IMR-90 (cell line): ENCODE data around the gene THAP12. TPM values are rescaled to one million over a fixed set of nuclear protein-coding genes. Genes with fewer than 3 reads are reported as not detected.

Experiments
- ATAC-seq: fragments of 200-7000 bp; cut with Tn5 transposase; 2 replicates; pipeline ENCODE4 v1.9.1; 2020; ENCODE audit warnings: low read depth, mild to moderate bottlenecking, moderate library complexity
- BruUV-seq: library from RNA; stranded (reverse); fragments of 400-500 nt; replicated peaks from 2 replicates; lab custom pipeline; 2021; lab: Mats Ljungman, UMichigan
- CTCF ChIA-PET: fragments of 300-600 bp; formaldehyde crosslinking; extraction: SDS; loops from one replicate; lab custom pipeline; 2021; ENCODE audit warnings: antibody characterized with exemption; lab: Yijun Ruan, JAX
- POLR2A ChIA-PET: fragments of 300-600 bp; sonication (Branson Sonifier 250); formaldehyde crosslinking; loops from one replicate; lab custom pipeline; 2022; ENCODE audit warnings: antibody characterized with exemption; ENCODE audit not compliant: unreplicated experiment; lab: Charles Lee
- DNase-seq: peaks from one replicate; pipeline ENCODE4 v3.0.0; 2013
- H2AFZ ChIP-seq: replicated peaks from 2 replicates; pipeline ENCODE3; 2013; ENCODE audit warnings: low read length, mild to moderate bottlenecking; ENCODE audit not compliant: poor library complexity
- H2AK5ac ChIP-seq: 2 replicates; pipeline ENCODE4 v1.6.1; 2013; ENCODE audit warnings: low read depth, low read length, inconsistent platforms
- H2AK9ac ChIP-seq: replicated peaks from 2 replicates; pipeline ENCODE3; 2013; ENCODE audit warnings: mild to moderate bottlenecking, low read depth, low read length, moderate library complexity; ENCODE audit not compliant: poor library complexity
- H2BK120ac ChIP-seq: 2 replicates; pipeline ENCODE4 v1.6.1; 2013; ENCODE audit warnings: low read depth, low read length, inconsistent platforms
- H2BK15ac ChIP-seq: 3 replicates; pipeline ENCODE4 v1.6.1; 2013; ENCODE audit warnings: low read depth, low read length, inconsistent platforms
- H2BK20ac ChIP-seq: 2 replicates; pipeline ENCODE4 v1.6.1; 2013; ENCODE audit warnings: low read depth, mild to moderate bottlenecking, inconsistent platforms, low read length, moderate library complexity
- H2BK5ac ChIP-seq: 2 replicates; pipeline ENCODE4 v1.6.1; 2013; ENCODE audit warnings: mild to moderate bottlenecking, low read depth, low read length, inconsistent platforms; ENCODE audit not compliant: poor library complexity, severe bottlenecking
- H3K14ac ChIP-seq: replicated peaks from 2 replicates; pipeline ENCODE4 v1.6.1; 2013; ENCODE audit warnings: low read depth, low read length, inconsistent platforms
- H3K18ac ChIP-seq: 2 replicates; pipeline ENCODE4 v1.6.1; 2013; ENCODE audit warnings: low read depth, low read length, control low read depth
- H3K23ac ChIP-seq: 2 replicates; pipeline ENCODE4 v1.6.1; 2013; ENCODE audit warnings: low read depth, low read length, inconsistent platforms
- H3K27ac ChIP-seq: 2 replicates; pipeline ENCODE4 v1.5.1; 2013; ENCODE audit warnings: mild to moderate bottlenecking, control low read depth, low read length; ENCODE audit not compliant: insufficient read depth
- H3K27me3 ChIP-seq: 2 replicates; pipeline ENCODE4 v1.6.1; 2013; ENCODE audit warnings: low read length; ENCODE audit not compliant: control insufficient read depth, insufficient read depth
- H3K36me3 ChIP-seq: 2 replicates; pipeline ENCODE4 v1.6.1; 2013; ENCODE audit warnings: low read length, mixed read lengths; ENCODE audit not compliant: control insufficient read depth, insufficient read depth
- H3K4ac ChIP-seq: 2 replicates; pipeline ENCODE4 v1.6.1; 2013; ENCODE audit warnings: low read depth, low read length, inconsistent platforms
- H3K4me1 ChIP-seq: 2 replicates; pipeline ENCODE4 v1.6.1; 2013; ENCODE audit warnings: low read length, mixed read lengths; ENCODE audit not compliant: control insufficient read depth, insufficient read depth
- H3K4me2 ChIP-seq: 2 replicates; pipeline ENCODE4 v1.6.1; 2013; ENCODE audit warnings: low read depth, mild to moderate bottlenecking, control low read depth, low read length, moderate library complexity
- H3K4me3 ChIP-seq: 2 replicates; pipeline ENCODE4 v1.5.1; 2013; ENCODE audit warnings: low read depth, mild to moderate bottlenecking, control low read depth, low read length, moderate library complexity; ENCODE audit not compliant: insufficient read depth
- H3K56ac ChIP-seq: 2 replicates; pipeline ENCODE4 v1.6.1; 2013; ENCODE audit warnings: low read length, inconsistent platforms; ENCODE audit not compliant: insufficient read depth; ENCODE audit errors: extremely low read depth
- H3K79me1 ChIP-seq, 2 experiments: 2 replicates each; pipeline ENCODE4 v1.6.1; 2013; ENCODE audit warnings: low read length in 2 of 2, inconsistent platforms in 1 of 2, low read depth in 1 of 2
- H3K9ac ChIP-seq: 2 replicates; pipeline ENCODE4 v1.6.1; 2013; ENCODE audit warnings: low read depth, low read length, control low read depth
- H3K9me1 ChIP-seq: 2 replicates; pipeline ENCODE4 v1.6.1; 2013; ENCODE audit warnings: low read length, inconsistent platforms; ENCODE audit not compliant: insufficient read depth
- H3K9me3 ChIP-seq: 2 replicates; pipeline ENCODE4 v1.6.1; 2013; ENCODE audit warnings: low read length; ENCODE audit not compliant: control insufficient read depth, insufficient read depth
- H4K20me1 ChIP-seq: 2 replicates; pipeline ENCODE4 v1.6.1; 2013; ENCODE audit warnings: low read length, inconsistent platforms; ENCODE audit not compliant: insufficient read depth
- H4K5ac ChIP-seq: 2 replicates; pipeline ENCODE4 v1.6.1; 2013; ENCODE audit warnings: mild to moderate bottlenecking, low read depth, low read length, control low read depth
- H4K8ac ChIP-seq, 2 experiments: 2 replicates each; pipeline ENCODE4 v1.6.1; 2013; ENCODE audit warnings: low read depth in 2 of 2, low read length in 2 of 2, control low read depth in 1 of 2, inconsistent platforms in 1 of 2
- H4K91ac ChIP-seq: 2 replicates; pipeline ENCODE4 v1.6.1; 2013; ENCODE audit warnings: low read depth, low read length, inconsistent platforms; ENCODE audit not compliant: insufficient read depth
- BHLHE40 ChIP-seq: fragments of 150-350 bp; IDR thresholded peaks from 2 replicates; pipeline ENCODE4 v1.6.1; 2016; ENCODE audit warnings: mild to moderate bottlenecking, low read depth, low read length
- CEBPB ChIP-seq: IDR thresholded peaks from 2 replicates; pipeline ENCODE4 v1.6.1; 2012; ENCODE audit warnings: low read depth, low read length, improper control_type of control experiment
- CHD1 ChIP-seq: IDR thresholded peaks from 2 replicates; pipeline ENCODE4 v1.6.1; 2012; ENCODE audit warnings: low read depth, low read length, improper control_type of control experiment
- ELK1 ChIP-seq: fragments of 150-350 bp; IDR thresholded peaks from 2 replicates; pipeline ENCODE4 v1.6.1; 2016; ENCODE audit warnings: low read depth, mild to moderate bottlenecking, low read length, moderate library complexity, borderline replicate concordance
- MAFK ChIP-seq: IDR thresholded peaks from 2 replicates; pipeline ENCODE4 v1.6.1; 2012; ENCODE audit warnings: low read depth, low read length, improper control_type of control experiment
- MAZ ChIP-seq: IDR thresholded peaks from 2 replicates; pipeline ENCODE4 v1.6.1; 2012; ENCODE audit warnings: low read depth, mild to moderate bottlenecking, low read length, improper control_type of control experiment, moderate library complexity, borderline replicate concordance
- POLR2A ChIP-seq: IDR thresholded peaks from 2 replicates; pipeline ENCODE4 v1.6.1; 2012; ENCODE audit warnings: mild to moderate bottlenecking, low read depth, low read length
- RCOR1 ChIP-seq: IDR thresholded peaks from 2 replicates; pipeline ENCODE4 v1.6.1; 2012; ENCODE audit warnings: mild to moderate bottlenecking, low read length, improper control_type of control experiment; ENCODE audit not compliant: insufficient replicate concordance
- RFX5 ChIP-seq: IDR thresholded peaks from 2 replicates; pipeline ENCODE4 v1.8.0; 2012; ENCODE audit warnings: low read depth, mild to moderate bottlenecking, low read length, moderate library complexity
- WGBS, 2 experiments: methylation state at CpG; one replicate each; pipeline versions ENCODE4 v1.1.5 to v1.1.7; 2013; ENCODE audit warnings: missing lambda C conversion rate in 2 of 2; ENCODE audit not compliant: insufficient read length in 1 of 2; ENCODE audit errors: extremely low coverage in 2 of 2; 5-methylcytosine and 5-hydroxymethylcytosine counted together
- dilution Hi-C: fragments of 300-500 bp; cut with HindIII; formaldehyde crosslinking; loops from one replicate; pipeline ENCODE4 v1.14.3; 2018; ENCODE audit warnings: low sequenced_read_pairs; ENCODE audit not compliant: unreplicated experiment
- in situ Hi-C: fragments of 300-500 bp; cut with MboI; formaldehyde crosslinking; loops from 3 replicates; pipeline ENCODE4 v1.14.3; 2019; ENCODE audit warnings: low sequenced_read_pairs, inconsistent platforms, mixed read lengths
- intact Hi-C: fragments of 100-400 bp; cut with micrococcal nuclease; formaldehyde crosslinking; loops from 2 replicates; pipeline ENCODE4 v1.10.0; 2022
- polyA plus RNA-seq, 3 experiments: library from polyadenylated mRNA; depleted of rRNA; stranded (reverse); fragments of >200 nt; gene quantifications; 2 replicates each; pipeline ENCODE4 v1.2.3, GENCODE V29; 2012; ENCODE audit warnings: low replicate concordance in 1 of 3
- total RNA-seq: library from RNA; depleted of rRNA; stranded (reverse); fragments of >200 nt; gene quantifications from 2 replicates; pipeline ENCODE4 v1.2.3, GENCODE V29; 2012
- TF ChIP-seq, protein P1 (sequence below): conservative IDR thresholded peaks from 2 replicates; pipeline ENCODE4 v1.5.1; 2012; ENCODE audit warnings: mild to moderate bottlenecking, low read depth, low read length, improper control_type of control experiment

The THAP12 gene
- total and polyA plus RNA-seq, 2 of the 4 experiments (the other 2 are of a cell fraction): 25.1 to 27.3 TPM

DNA sequence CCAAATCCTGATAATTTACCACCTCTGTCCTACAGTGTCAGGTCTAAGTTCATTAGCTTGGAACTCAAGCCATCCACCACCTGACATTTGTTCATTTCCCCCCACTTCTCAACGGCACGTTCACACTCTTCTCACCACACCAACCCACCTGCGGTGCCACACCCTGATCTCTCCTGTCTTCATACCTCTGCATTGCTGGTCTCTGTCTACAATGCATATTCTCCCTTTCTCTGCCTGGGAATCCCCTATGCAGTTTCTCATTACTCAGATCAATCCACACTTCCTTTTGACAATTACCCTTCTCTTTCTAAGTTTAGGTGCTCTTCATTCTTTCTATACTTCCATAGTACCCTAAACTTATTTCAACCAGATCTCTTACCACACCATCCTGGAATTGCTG is 43.4 kb upstream of the THAP12 start:
- no peak overlapping the region for H2BK20ac ChIP-seq
- no peak overlapping the region for H2AK9ac ChIP-seq
- no peak overlapping the region for H4K91ac ChIP-seq
- TF ChIP-seq RCOR1 (no peak), CEBPB (no peak), MAZ (no peak), RFX5 (no peak), CHD1 (no peak), MAFK (no peak), POLR2A (no peak), ELK1 (no peak), BHLHE40 (no peak)
- TF ChIP-seq, protein P1, sequence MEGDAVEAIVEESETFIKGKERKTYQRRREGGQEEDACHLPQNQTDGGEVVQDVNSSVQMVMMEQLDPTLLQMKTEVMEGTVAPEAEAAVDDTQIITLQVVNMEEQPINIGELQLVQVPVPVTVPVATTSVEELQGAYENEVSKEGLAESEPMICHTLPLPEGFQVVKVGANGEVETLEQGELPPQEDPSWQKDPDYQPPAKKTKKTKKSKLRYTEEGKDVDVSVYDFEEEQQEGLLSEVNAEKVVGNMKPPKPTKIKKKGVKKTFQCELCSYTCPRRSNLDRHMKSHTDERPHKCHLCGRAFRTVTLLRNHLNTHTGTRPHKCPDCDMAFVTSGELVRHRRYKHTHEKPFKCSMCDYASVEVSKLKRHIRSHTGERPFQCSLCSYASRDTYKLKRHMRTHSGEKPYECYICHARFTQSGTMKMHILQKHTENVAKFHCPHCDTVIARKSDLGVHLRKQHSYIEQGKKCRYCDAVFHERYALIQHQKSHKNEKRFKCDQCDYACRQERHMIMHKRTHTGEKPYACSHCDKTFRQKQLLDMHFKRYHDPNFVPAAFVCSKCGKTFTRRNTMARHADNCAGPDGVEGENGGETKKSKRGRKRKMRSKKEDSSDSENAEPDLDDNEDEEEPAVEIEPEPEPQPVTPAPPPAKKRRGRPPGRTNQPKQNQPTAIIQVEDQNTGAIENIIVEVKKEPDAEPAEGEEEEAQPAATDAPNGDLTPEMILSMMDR: no peak
- no peak overlapping the region for H2AK5ac ChIP-seq
- H3K36me3 ChIP-seq: no peaks in the 10 kb centered on the region
- in situ Hi-C loops: no loop called here
- no peaks in the 10 kb centered on the region for H3K9me1 ChIP-seq
- peaks cover 36% of the 10 kb centered on the region for H3K27me3 ChIP-seq
- H3K18ac ChIP-seq: no peak overlapping the region
- H3K14ac ChIP-seq: no peak overlapping the region
- 50% methylated on average over 3 of the region's 3 CpGs; no CpG with 5 or more reads in 1 of the 2 experiments for WGBS, 2 experiments
- no TSS peak for BruUV-seq
- H3K56ac ChIP-seq: no peak overlapping the region
- no peak overlapping the region for H3K4me3 ChIP-seq
- no peak overlapping the region for H3K9ac ChIP-seq
- no peaks in the 10 kb centered on the region for H3K4me1 ChIP-seq
- POLR2A ChIA-PET: no interaction called here
- no peak overlapping the region for H2BK5ac ChIP-seq
- H2BK120ac ChIP-seq: no peak overlapping the region
- H4K20me1 ChIP-seq: no peaks in the 10 kb centered on the region
- H3K4ac ChIP-seq: no peak overlapping the region
- no peak for ATAC-seq
- CTCF ChIA-PET: interaction anchor here (0.9 kb wide), 1 partner anchor 14 kb away, joined by 3 read pairs; no protein-coding TSS in a partner anchor
- H3K79me1 ChIP-seq: no peaks in the 10 kb centered on the region
- DNase-seq: no peak
- no peaks in the 10 kb centered on the region for H3K9me3 ChIP-seq
- no peak overlapping the region for H4K5ac ChIP-seq
- no peak overlapping the region for H2AFZ ChIP-seq
- H3K4me2 ChIP-seq: no peak overlapping the region
- no peak overlapping the region for H3K23ac ChIP-seq
- no peak overlapping the region for H3K27ac ChIP-seq
- intact Hi-C loops: no loop called here
- H2BK15ac ChIP-seq: no peak overlapping the region
- H4K8ac ChIP-seq: no peak overlapping the region
- dilution Hi-C loops: no loop called here
